B cell (primary cell): ENCODE data around the gene CACNA1D.

ENCODE experiments used
- CTCF ChIP-seq: fragments of 200-600 bp; IDR thresholded peaks from one replicate; pipeline ENCODE4 v1.8.0; 2022; ENCODE audit warnings: antibody characterized with exemption, mild to moderate bottlenecking
- EZH2 ChIP-seq: IDR thresholded peaks from 2 replicates; pipeline ENCODE4 v1.6.1; 2012; ENCODE audit warnings: borderline replicate concordance, low read depth, mild to moderate bottlenecking, moderate library complexity, low read length; ENCODE audit not compliant: insufficient read depth, poor library complexity, severe bottlenecking

GRCh38 chr3:53787016-53787415 is 292.6 kb downstream of the CACNA1D start:
- TF ChIP-seq CTCF: no peak
- no peak for TF ChIP-seq EZH2
